DMS 273 treated with DMSO at 0.1 percent for 48 hours (cell line): Measurements from ENCODE around the gene RBM33.
"Not testable (repeated sequence)": the region's sequence is repeated elsewhere in the genome, so short reads cannot be mapped to it uniquely, and the experiment has no call there.

Experiments used
- DNase-seq: peaks from one replicate; lab custom pipeline; 2025; lab: John Stamatoyannopoulos, UW

Gene RBM33

GRCh38 chr7:155665079-155665956 is 20.9 kb downstream of the RBM33 start:
- no peak for DNase-seq

- DNase-seq = no peak
Measured at GRCh38 chr7:155665957-155666287, 21.5 kb downstream of the RBM33 start.

- no peak for DNase-seq
Measured at GRCh38 chr7:155667241-155667829, 22.9 kb downstream of the RBM33 start.

GRCh38 chr7:155669717-155670505 is 25.4 kb downstream of the RBM33 start:
- no peak for DNase-seq

GRCh38 chr7:155670521-155670920 is 26.1 kb downstream of the RBM33 start:
- DNase-seq = no peak

GRCh38 chr7:155674556-155674955 is 30.1 kb downstream of the RBM33 start:
- no peak for DNase-seq

- no peak for DNase-seq
Measured at GRCh38 chr7:155676052-155676451, 31.6 kb downstream of the RBM33 start.

- no peak for DNase-seq
Measured at GRCh38 chr7:155677688-155678087, 33.2 kb downstream of the RBM33 start.

GRCh38 chr7:155680124-155680523 is 35.7 kb downstream of the RBM33 start:
- no peak for DNase-seq

- DNase-seq = no peak
Measured at GRCh38 chr7:155680864-155681263, 36.4 kb downstream of the RBM33 start.

- DNase-seq = no peak
Measured at GRCh38 chr7:155681663-155682062, 37.2 kb downstream of the RBM33 start.

- no peak for DNase-seq
Measured at GRCh38 chr7:155682484-155682883, 38.0 kb downstream of the RBM33 start.

GRCh38 chr7:155683098-155683497 is 38.6 kb downstream of the RBM33 start:
- no peak for DNase-seq

- no peak for DNase-seq
Measured at GRCh38 chr7:155683714-155684113, 39.3 kb downstream of the RBM33 start.

GRCh38 chr7:155684543-155684942 is 40.1 kb downstream of the RBM33 start:
- no peak for DNase-seq

GRCh38 chr7:155685070-155685790 is 40.8 kb downstream of the RBM33 start:
- DNase-seq = no peak

- DNase-seq = no peak
Measured at GRCh38 chr7:155685791-155686160, 41.3 kb downstream of the RBM33 start.

GRCh38 chr7:155686620-155687324 is 42.3 kb downstream of the RBM33 start:
- not testable (repeated sequence) for DNase-seq

- DNase-seq = not testable (repeated sequence)
Measured at GRCh38 chr7:155688237-155688636, 43.8 kb downstream of the RBM33 start.

- not testable (repeated sequence) for DNase-seq
Measured at GRCh38 chr7:155690655-155691054, 46.2 kb downstream of the RBM33 start.

- DNase-seq = no peak
Measured at GRCh38 chr7:155692317-155692716, 47.9 kb downstream of the RBM33 start.

GRCh38 chr7:155693826-155694225 is 49.4 kb downstream of the RBM33 start:
- DNase-seq = no peak
